ENCODE measurements around the gene TMEM214. TPM values are rescaled to one million over a fixed set of nuclear protein-coding genes. Genes with fewer than 3 reads are reported as not detected.

Gene TMEM214
- total RNA-seq, 2 donors from 2014 or later: 52.7 to 63.7 TPM

DNA sequence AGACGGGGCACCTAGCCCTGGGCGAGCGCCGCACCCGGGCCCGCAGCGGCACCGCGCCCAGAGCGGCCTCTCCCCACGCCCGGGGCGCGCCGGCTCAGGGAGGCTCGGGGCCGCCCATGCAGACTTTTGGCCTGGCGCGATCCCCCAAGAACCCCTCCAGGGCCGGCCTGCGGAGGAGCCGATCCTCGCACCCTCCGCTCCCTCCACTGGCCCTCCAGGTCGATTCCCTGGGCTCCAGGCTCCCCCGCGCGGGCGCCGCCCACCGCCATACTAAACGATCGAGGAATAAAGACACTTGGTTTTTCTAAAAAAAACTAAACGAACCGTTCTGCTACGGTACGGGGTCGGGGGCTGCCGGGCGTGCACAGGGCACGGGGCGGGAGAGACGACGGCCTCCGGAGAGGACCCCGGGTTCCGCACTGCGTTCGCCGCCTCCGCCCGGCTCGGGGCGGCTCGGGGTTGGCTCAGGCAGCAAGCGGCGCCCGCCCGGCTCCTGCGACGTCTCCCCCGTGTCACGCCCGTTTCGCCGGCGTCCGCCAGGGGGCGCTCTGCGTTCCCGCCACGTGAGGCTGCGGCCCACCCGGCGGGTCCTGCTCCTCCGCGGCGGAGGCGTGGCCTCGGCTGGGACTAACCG is 53.4 kb downstream of the TMEM214 start:
- Mint-ChIP-seq H3K36me3 (ENCODE audit: low read depth) (no peaks in the 10 kb centered on the region), H3K4me3 (peak overlapping the region; percentile 58), H3K27me3 (ENCODE audit: insufficient read depth) (peaks cover 28% of the 10 kb centered on the region), H3K4me1 (peaks cover 9% of the 10 kb centered on the region), H3K9me3 (no peaks in the 10 kb centered on the region), H3K27ac (no peak overlapping the region)
- Histone ChIP-seq H3K27me3 (ENCODE audit: control insufficient read depth, insufficient read depth, low read length, poor library complexity, severe bottlenecking) (peaks cover 26% of the 10 kb centered on the region), H3K27ac (ENCODE audit: low read depth, low read length) (no peak overlapping the region), H3K4me1 (ENCODE audit: control insufficient read depth, insufficient read depth, low read length) (no peaks in the 10 kb centered on the region), H3K9me3 (ENCODE audit: control insufficient read depth, low read length) (no peaks in the 10 kb centered on the region), H3K4me3 (ENCODE audit: low read length) (peak overlapping the region; percentile 81), H3K9ac (ENCODE audit: extremely low read depth, low read length, poor library complexity, severe bottlenecking) (peak overlapping the region; percentile 66), H3K36me3 (ENCODE audit: control insufficient read depth, insufficient read depth, low read length) (no peaks in the 10 kb centered on the region)
- 0% methylated on average over 32 to 81 of the region's 81 CpGs for WGBS, 2 experiments (ENCODE audit: insufficient coverage in 1 of 2, insufficient read length in 1 of 2)
- DNase-seq: peak; percentile 99
- TF ChIP-seq CTCF (conservative IDR thresholded peaks at IDR 0.05): peak; percentile 92

- Mint-ChIP-seq H3K9me3 (no peaks in the 10 kb centered on the region), H3K27me3 (ENCODE audit: insufficient read depth) (peaks cover 28% of the 10 kb centered on the region), H3K4me3 (peak within 1 kb of the TSS; percentile 58), H3K4me1 (peaks cover 4% of the 10 kb centered on the region), H3K27ac (no peak within 1 kb of the TSS), H3K36me3 (ENCODE audit: low read depth) (no peaks in the 10 kb centered on the region)
- WGBS, 2 experiments (ENCODE audit: insufficient coverage in 1 of 2, insufficient read length in 1 of 2): 13 to 14% methylated on average over 29 to 54 of the region's 54 CpGs
- Histone ChIP-seq H3K4me3 (ENCODE audit: low read length) (peak within 1 kb of the TSS; percentile 81), H3K9ac (ENCODE audit: extremely low read depth, low read length, poor library complexity, severe bottlenecking) (peak within 1 kb of the TSS; percentile 66), H3K36me3 (ENCODE audit: control insufficient read depth, insufficient read depth, low read length) (no peaks in the 10 kb centered on the region), H3K9me3 (ENCODE audit: control insufficient read depth, low read length) (no peaks in the 10 kb centered on the region), H3K27ac (ENCODE audit: low read depth, low read length) (no peak within 1 kb of the TSS), H3K27me3 (ENCODE audit: control insufficient read depth, insufficient read depth, low read length, poor library complexity, severe bottlenecking) (peaks cover 26% of the 10 kb centered on the region), H3K4me1 (ENCODE audit: control insufficient read depth, insufficient read depth, low read length) (no peaks in the 10 kb centered on the region)
- TF ChIP-seq CTCF (conservative IDR thresholded peaks at IDR 0.05): no peak
- DNase-seq: peak; percentile 84
Observed at GRCh38 chr2:27086724-27087593, 54.2 kb downstream of the TMEM214 start, which contains the start of gene KHK. KHK (plus strand) TSS chr2:27086772; CDS start chr2:27087260, 488 bp downstream.

DNA sequence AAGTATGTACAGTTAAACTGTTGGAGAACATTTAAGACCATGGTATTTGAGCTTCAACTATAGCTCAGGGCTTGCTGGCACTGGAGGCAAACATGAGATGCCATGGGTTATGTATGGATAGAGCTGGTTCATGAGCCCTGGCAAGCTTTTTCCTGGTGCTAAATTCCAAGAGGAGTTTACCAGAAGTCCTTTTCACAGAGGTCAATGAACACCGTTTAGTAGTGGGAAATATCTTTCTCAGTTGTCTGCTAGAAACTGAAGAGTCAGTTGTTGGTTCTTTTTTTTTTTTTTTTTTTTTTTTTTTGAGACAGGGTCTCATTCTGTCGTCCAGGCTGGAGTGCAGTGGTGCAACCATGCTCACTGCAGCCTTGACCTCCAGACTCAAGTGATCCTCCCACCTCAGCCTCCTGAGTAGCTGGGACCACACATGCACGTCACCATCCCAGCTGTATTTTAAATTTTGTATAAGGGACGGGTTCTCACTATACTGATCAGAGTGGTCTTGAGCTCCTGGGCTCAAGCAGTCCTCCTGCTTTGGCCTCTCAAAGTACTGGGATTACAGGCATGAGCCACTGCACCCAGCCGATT is 55.2 kb downstream of the TMEM214 start:
- no peak overlapping the region for H3K4me3 ChIP-seq (ENCODE audit: low read length)
- peaks cover 26% of the 10 kb centered on the region for H3K27me3 ChIP-seq (ENCODE audit: control insufficient read depth, insufficient read depth, low read length, poor library complexity, severe bottlenecking)
- 85 to 89% methylated on average over 3 to 5 of the region's 5 CpGs for WGBS, 2 experiments (ENCODE audit: insufficient coverage in 1 of 2, insufficient read length in 1 of 2)
- DNase-seq: no peak
- H3K36me3 ChIP-seq (ENCODE audit: control insufficient read depth, insufficient read depth, low read length): no peaks in the 10 kb centered on the region
- H3K9me3 Mint-ChIP-seq: no peaks in the 10 kb centered on the region
- H3K27me3 Mint-ChIP-seq (ENCODE audit: insufficient read depth): peaks cover 28% of the 10 kb centered on the region
- no peak overlapping the region for H3K9ac ChIP-seq (ENCODE audit: extremely low read depth, low read length, poor library complexity, severe bottlenecking)
- H3K4me3 Mint-ChIP-seq: no peak overlapping the region
- no peaks in the 10 kb centered on the region for H3K4me1 ChIP-seq (ENCODE audit: control insufficient read depth, insufficient read depth, low read length)
- H3K4me1 Mint-ChIP-seq: peaks cover 4% of the 10 kb centered on the region
- no peaks in the 10 kb centered on the region for H3K36me3 Mint-ChIP-seq (ENCODE audit: low read depth)
- no peak for TF ChIP-seq CTCF (conservative IDR thresholded peaks at IDR 0.05)
- no peak overlapping the region for H3K27ac ChIP-seq (ENCODE audit: low read depth, low read length)
- H3K27ac Mint-ChIP-seq: no peak overlapping the region
- no peaks in the 10 kb centered on the region for H3K9me3 ChIP-seq (ENCODE audit: control insufficient read depth, low read length)

All from endodermal cell (in vitro differentiated cells).